Measurements from ENCODE around the gene GDNF. TPM values are rescaled to one million over a fixed set of nuclear protein-coding genes. Genes with fewer than 3 reads are reported as not detected.

The GDNF gene
- total and polyA plus RNA-seq, 12 donors = 0.06 to 0.98 (median 0.34) TPM; not detected in 1

DNA sequence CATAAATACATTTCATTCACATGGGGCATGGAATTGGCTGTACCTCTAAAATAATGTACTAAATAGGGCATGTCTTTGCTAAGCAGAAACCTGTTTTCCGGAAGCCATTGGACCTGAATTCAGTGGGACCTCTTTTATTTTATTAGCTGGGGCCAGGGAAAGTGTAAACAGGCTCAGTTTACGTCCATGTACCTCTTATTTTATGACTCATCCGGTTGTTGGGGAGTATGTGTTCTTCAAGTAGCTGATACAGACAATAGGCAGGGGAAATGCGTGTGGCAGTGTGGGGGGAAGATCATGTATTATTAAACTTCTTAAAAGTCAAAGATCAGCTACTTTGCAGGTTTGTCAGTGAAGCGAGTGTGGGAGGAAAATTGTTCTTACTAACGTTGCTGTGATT is 1.4 kb upstream of the GDNF start:
- Histone ChIP-seq H3K27me3 (peaks cover 63% of the 10 kb centered on the region), H3K4me1 (replicated peaks in 1 of 2) (peaks cover 17 to 37% of the 10 kb centered on the region in 2 donors), H3K9me3 (replicated peaks in 1 of 3) (no peaks in the 10 kb centered on the region), H3K36me3 (replicated peaks in 1 of 2) (no peaks in the 10 kb centered on the region), H3K4me3 (no peak overlapping the region), H3K27ac (no peak overlapping the region)
- no peak for DNase-seq
- intact Hi-C loops (cut with DNase I) = no loop called here
- TF ChIP-seq, protein P1, sequence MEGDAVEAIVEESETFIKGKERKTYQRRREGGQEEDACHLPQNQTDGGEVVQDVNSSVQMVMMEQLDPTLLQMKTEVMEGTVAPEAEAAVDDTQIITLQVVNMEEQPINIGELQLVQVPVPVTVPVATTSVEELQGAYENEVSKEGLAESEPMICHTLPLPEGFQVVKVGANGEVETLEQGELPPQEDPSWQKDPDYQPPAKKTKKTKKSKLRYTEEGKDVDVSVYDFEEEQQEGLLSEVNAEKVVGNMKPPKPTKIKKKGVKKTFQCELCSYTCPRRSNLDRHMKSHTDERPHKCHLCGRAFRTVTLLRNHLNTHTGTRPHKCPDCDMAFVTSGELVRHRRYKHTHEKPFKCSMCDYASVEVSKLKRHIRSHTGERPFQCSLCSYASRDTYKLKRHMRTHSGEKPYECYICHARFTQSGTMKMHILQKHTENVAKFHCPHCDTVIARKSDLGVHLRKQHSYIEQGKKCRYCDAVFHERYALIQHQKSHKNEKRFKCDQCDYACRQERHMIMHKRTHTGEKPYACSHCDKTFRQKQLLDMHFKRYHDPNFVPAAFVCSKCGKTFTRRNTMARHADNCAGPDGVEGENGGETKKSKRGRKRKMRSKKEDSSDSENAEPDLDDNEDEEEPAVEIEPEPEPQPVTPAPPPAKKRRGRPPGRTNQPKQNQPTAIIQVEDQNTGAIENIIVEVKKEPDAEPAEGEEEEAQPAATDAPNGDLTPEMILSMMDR (IDR thresholded peaks at IDR 0.05) = no peak
- no peak for TF ChIP-seq POLR2A (IDR thresholded peaks at IDR 0.05)
- WGBS, 4 donors = 65 to 76% (median 69%) methylated on average over 6 of the region's 6 CpGs

DNA sequence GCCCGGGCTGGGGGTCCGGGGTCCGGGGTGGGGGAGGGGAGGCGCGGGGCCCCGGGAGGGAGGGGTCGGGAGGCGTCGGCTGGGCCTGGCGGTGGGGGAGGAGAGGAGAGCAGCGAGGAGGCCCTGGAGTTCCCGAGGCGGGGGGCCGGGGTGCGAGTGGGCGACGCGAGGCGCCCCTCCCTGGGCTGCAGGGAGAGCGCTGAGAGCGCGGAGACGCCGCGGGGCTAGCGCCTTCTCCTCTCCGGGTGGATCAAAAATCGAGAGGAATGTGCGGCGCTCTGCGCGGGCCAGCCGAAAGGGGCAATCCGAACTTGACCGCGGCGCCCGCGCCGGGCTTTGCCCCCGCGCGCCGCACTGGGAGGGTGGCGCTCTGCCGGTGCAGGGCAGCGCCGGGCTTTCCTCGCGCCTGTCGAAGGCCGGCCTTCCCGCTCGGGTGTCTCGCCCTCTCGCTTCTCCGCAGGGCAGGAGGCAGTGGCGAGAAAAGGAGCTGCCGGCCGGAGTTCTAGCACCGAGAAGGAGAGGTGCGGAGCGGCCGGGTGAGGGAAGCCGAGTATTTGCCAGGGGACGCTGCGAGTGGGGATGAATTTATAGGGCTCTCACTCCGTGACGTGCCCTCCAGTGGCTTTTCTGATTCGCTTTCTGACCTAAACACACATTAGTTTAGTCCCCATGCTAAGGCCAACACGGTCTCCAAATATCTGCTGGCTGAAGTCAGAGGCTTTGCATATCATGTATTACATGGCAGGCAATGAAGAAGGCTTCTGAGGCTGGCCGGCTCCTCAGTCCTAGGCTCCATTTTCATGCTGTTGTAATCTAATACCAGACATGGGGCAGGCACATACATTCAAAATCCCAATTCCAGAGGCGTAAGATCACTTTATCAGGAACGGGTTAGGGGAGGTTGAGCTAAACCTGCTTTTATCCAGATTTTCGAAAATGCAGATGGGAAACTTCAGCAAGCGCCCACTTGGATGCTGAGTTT is 503 bp upstream of the GDNF start:
- intact Hi-C loops (cut with DNase I) = no loop called here
- Histone ChIP-seq H3K27me3 (peaks cover 71% of the 10 kb centered on the region), H3K4me3 (peak overlapping the region in 1 of 4 donors; percentile 44), H3K36me3 (replicated peaks in 1 of 2) (no peaks in the 10 kb centered on the region), H3K27ac (peak overlapping the region in 1 of 5 donors; percentile 58), H3K4me1 (replicated peaks in 1 of 2) (peaks cover 17 to 40% of the 10 kb centered on the region in 2 donors), H3K9me3 (replicated peaks in 1 of 3) (no peaks in the 10 kb centered on the region)
- TF ChIP-seq, protein P1 (IDR thresholded peaks at IDR 0.05) = peak in 2 of 6 experiments; percentile 6 to 12
- TF ChIP-seq POLR2A (IDR thresholded peaks at IDR 0.05) = no peak
- peak in 4 of 7 donors; percentile 31 to 42 (median 38) for DNase-seq
- WGBS, 4 donors = 4 to 59% (median 12%) methylated on average over 5 to 76 of the region's 76 CpGs

DNA sequence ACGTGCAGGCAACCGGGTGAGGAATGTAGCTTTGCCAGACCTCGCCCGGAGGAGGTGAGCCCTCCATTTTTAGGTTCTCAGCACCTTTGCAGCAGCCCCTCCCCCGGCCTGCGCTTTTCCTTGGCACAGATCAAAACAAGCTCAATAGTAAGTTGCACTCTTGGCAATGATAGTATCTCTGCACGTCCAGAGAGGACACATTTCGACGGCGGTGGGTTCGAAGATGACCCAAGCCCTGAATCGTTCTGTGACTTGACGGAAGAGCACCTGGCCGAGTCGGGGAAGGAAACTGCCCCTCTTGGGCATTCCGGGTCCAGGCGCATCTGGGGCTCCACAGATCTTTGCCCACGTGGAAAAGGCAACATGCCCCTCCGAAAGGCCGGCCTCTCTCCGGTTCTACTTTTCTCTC is 904 bp downstream of the GDNF start:
- Histone ChIP-seq H3K27me3 (peaks cover 76% of the 10 kb centered on the region), H3K4me3 (peak overlapping the region in 1 of 4 donors; percentile 44), H3K9me3 (replicated peaks in 1 of 3) (no peaks in the 10 kb centered on the region), H3K4me1 (replicated peaks in 1 of 2) (peaks cover 17 to 40% of the 10 kb centered on the region in 2 donors), H3K27ac (no peak overlapping the region), H3K36me3 (replicated peaks in 1 of 2) (no peaks in the 10 kb centered on the region)
- TF ChIP-seq POLR2A (IDR thresholded peaks at IDR 0.05) = no peak
- TF ChIP-seq, protein P1 (IDR thresholded peaks at IDR 0.05) = no peak
- 9 to 13% (median 11%) methylated on average over 18 to 21 of the region's 21 CpGs for WGBS, 4 donors
- no peak for DNase-seq
- intact Hi-C loops (cut with DNase I) = loop anchor here in 1 of 2 donors (5.0 kb wide), 1 partner anchor 353 kb away; no protein-coding TSS in a partner anchor

DNA sequence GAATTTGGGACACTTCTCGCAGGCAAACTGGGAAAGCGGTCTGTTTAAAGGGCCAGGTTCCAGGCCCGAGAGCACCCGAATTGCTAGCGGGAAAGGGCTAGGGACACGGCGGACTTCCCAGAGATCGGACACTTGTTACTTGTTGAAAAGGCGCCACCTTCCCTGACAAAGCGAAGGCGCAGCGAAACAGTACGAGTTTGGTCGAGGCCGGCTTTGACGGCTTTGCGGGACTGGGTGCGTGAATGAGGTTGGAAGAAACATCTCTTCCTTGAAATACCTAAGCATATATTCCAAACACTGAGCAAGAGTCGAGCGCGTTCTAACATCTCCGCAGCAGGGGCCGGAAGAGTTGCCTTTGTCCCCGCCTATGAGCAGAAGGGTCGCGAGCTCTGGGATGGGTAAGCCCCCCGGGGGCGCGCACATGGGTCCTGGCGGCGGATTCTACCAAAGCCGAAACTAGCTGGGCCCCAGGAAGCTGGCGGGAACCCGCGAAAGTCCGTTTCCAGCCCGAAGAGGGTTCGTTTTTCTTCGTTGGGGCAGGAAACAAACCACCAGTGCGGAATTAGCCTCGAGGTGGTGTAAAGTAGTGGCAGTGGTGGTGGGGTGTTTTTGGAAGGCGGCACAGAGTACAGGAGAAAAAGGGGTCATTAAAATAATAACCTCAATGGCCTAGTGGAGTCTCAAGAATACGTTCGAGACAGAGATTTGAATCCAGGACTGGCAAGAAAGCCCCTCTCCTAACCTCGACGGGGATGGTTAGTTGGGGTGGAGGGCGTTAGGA is 1.5 kb downstream of the GDNF start:
- no peak overlapping the region for H3K27ac ChIP-seq
- peak in 3 of 7 donors; percentile 17 to 24 (median 19) for DNase-seq
- 5 to 8% (median 6%) methylated on average over 28 to 47 of the region's 47 CpGs for WGBS, 4 donors
- H3K9me3 ChIP-seq (replicated peaks in 1 of 3) = no peaks in the 10 kb centered on the region
- H3K36me3 ChIP-seq (replicated peaks in 1 of 2) = no peaks in the 10 kb centered on the region
- peak overlapping the region in 1 of 4 donors; percentile 44 for H3K4me3 ChIP-seq
- intact Hi-C loops (cut with DNase I) = loop anchor here in 1 of 2 donors (5.0 kb wide), 1 partner anchor 354 kb away; no protein-coding TSS in a partner anchor
- TF ChIP-seq, protein P1 (IDR thresholded peaks at IDR 0.05) = peak in 1 of 6 experiments; percentile 16
- no peak for TF ChIP-seq POLR2A (IDR thresholded peaks at IDR 0.05)
- H3K4me1 ChIP-seq (replicated peaks in 1 of 2) = peaks cover 17 to 40% of the 10 kb centered on the region in 2 donors
- H3K27me3 ChIP-seq = peaks cover 76% of the 10 kb centered on the region

Measured in adrenal gland (tissue), 12 donors.